NCI-H2196 (cell line): ENCODE measurements around the gene ACAN.

Experiments used
- DNase-seq: peaks from one replicate; lab custom pipeline; 2025; ENCODE audit not compliant: unreplicated experiment; lab: John Stamatoyannopoulos, UW

ACAN gene

GRCh38 chr15:88800738-88801137, 2.5 kb upstream of the ACAN start:
- DNase-seq = no peak

- no peak for DNase-seq
Observed at GRCh38 chr15:88802250-88802990, 816 bp upstream of the ACAN start.

GRCh38 chr15:88802991-88803240, 320 bp upstream of the ACAN start:
- no peak for DNase-seq

- no peak for DNase-seq
Observed at GRCh38 chr15:88803920-88804247, 648 bp downstream of the ACAN start.

- DNase-seq = no peak
Observed at GRCh38 chr15:88804257-88804656, 1.0 kb downstream of the ACAN start.

- no peak for DNase-seq
Observed at GRCh38 chr15:88805031-88805780, 2.0 kb downstream of the ACAN start.

GRCh38 chr15:88810446-88810845, 7.2 kb downstream of the ACAN start:
- DNase-seq = no peak

GRCh38 chr15:88812133-88812532, 8.9 kb downstream of the ACAN start:
- DNase-seq = no peak

- no peak for DNase-seq
Observed at GRCh38 chr15:88813960-88814359, 10.7 kb downstream of the ACAN start.

GRCh38 chr15:88814393-88814792, 11.2 kb downstream of the ACAN start:
- DNase-seq = no peak

GRCh38 chr15:88818920-88819319, 15.7 kb downstream of the ACAN start:
- DNase-seq = no peak

- no peak for DNase-seq
Observed at GRCh38 chr15:88821993-88822392, 18.8 kb downstream of the ACAN start.

GRCh38 chr15:88828791-88829190, 25.6 kb downstream of the ACAN start:
- DNase-seq = no peak

GRCh38 chr15:88830016-88830415, 26.8 kb downstream of the ACAN start:
- no peak for DNase-seq

GRCh38 chr15:88832820-88833730, 29.8 kb downstream of the ACAN start:
- DNase-seq = no peak

- no peak for DNase-seq
Observed at GRCh38 chr15:88833731-88834100, 30.5 kb downstream of the ACAN start.

GRCh38 chr15:88834211-88834812, 31.1 kb downstream of the ACAN start:
- peak; percentile 0 for DNase-seq

GRCh38 chr15:88835119-88835518, 31.9 kb downstream of the ACAN start:
- no peak for DNase-seq

- DNase-seq = no peak
Observed at GRCh38 chr15:88835646-88836045, 32.4 kb downstream of the ACAN start.

GRCh38 chr15:88838667-88839066, 35.4 kb downstream of the ACAN start:
- no peak for DNase-seq

GRCh38 chr15:88839146-88839545, 35.9 kb downstream of the ACAN start:
- no peak for DNase-seq

- no peak for DNase-seq
Observed at GRCh38 chr15:88839961-88840360, 36.7 kb downstream of the ACAN start.
